Caki2 (cell line): Measurements from ENCODE around the gene AGAP5. TPM values are rescaled to one million over a fixed set of nuclear protein-coding genes. Genes with fewer than 3 reads are reported as not detected.

Experiments
- DNase-seq: peaks from one replicate; pipeline ENCODE4 v3.0.0-alpha.2; 2015; ENCODE audit warnings: low read depth
- in situ Hi-C: cut with HindIII; loops from 2 replicates; pipeline ENCODE4 v1.10.0; 2016; ENCODE audit warnings: low sequenced_read_pairs, low pct_unique_long_range_greater_than_20kb, mixed read lengths
- total RNA-seq: library from RNA; depleted of rRNA; stranded (reverse); fragments of >200 nt; shearing (Covaris generic); gene quantifications from 2 replicates; pipeline ENCODE4 v1.2.3, GENCODE V29; 2014; ENCODE audit warnings: low replicate concordance; rRNA removed

AGAP5 gene
- total RNA-seq, 1 experiment from 2014 or later: not detected

- DNase-seq: peak; percentile 55
- in situ Hi-C loops: no loop called here
Observed at GRCh38 chr10:73644015-73644743, 53.7 kb downstream of the AGAP5 start.

GRCh38 chr10:73643362-73643761 lies 54.5 kb downstream of the AGAP5 start:
- in situ Hi-C loops: no loop called here
- DNase-seq: no peak

GRCh38 chr10:73641328-73642060 lies 56.4 kb downstream of the AGAP5 start, which contains the start of gene MYOZ1:
MYOZ1 (minus strand) TSS chr10:73641474; CDS start chr10:73640017, 1,457 bp downstream.
- in situ Hi-C loops: no loop called here
- no peak for DNase-seq

GRCh38 chr10:73639286-73639685 lies 58.6 kb downstream of the AGAP5 start:
- in situ Hi-C loops: no loop called here
- DNase-seq: no peak

- no peak for DNase-seq
- in situ Hi-C loops: no loop called here
Observed at GRCh38 chr10:73635781-73636180, 62.1 kb downstream of the AGAP5 start.

GRCh38 chr10:73634421-73634820 lies 63.5 kb downstream of the AGAP5 start:
- DNase-seq: no peak
- in situ Hi-C loops: no loop called here

- DNase-seq: no peak
- in situ Hi-C loops: no loop called here
Observed at GRCh38 chr10:73629165-73629564, 68.7 kb downstream of the AGAP5 start.

- in situ Hi-C loops: no loop called here
- DNase-seq: no peak
Observed at GRCh38 chr10:73628405-73628804, 69.5 kb downstream of the AGAP5 start.

- in situ Hi-C loops: no loop called here
- DNase-seq: no peak
Observed at GRCh38 chr10:73627300-73627699, 70.6 kb downstream of the AGAP5 start.

- in situ Hi-C loops: no loop called here
- peak; percentile 90 for DNase-seq
Observed at GRCh38 chr10:73625884-73626752, 71.8 kb downstream of the AGAP5 start.

GRCh38 chr10:73625004-73625883 lies 72.7 kb downstream of the AGAP5 start:
- in situ Hi-C loops: no loop called here
- DNase-seq: peak; percentile 56

Other genes starting within 250 kb of the AGAP5 start
- gene PPP3CB, start 202.1 kb downstream of the AGAP5 start, total RNA-seq: 1.5 and 2.6 TPM in 2 replicates
- 15.0 and 17.3 TPM in 2 replicates for gene USP54, start 106.8 kb downstream of the AGAP5 start, total RNA-seq
- gene MYOZ1, start 56.6 kb downstream of the AGAP5 start, total RNA-seq: not detected in 2 replicates
- not detected in 2 replicates for gene SYNPO2L, start 42.1 kb downstream of the AGAP5 start, total RNA-seq
- 81.1 and 96.9 TPM in 2 replicates for gene SEC24C, start 46.3 kb upstream of the AGAP5 start, total RNA-seq
- 54.0 and 109 TPM in 2 replicates for gene CHCHD1, start 83.9 kb upstream of the AGAP5 start, total RNA-seq
- gene ZSWIM8, start 87.5 kb upstream of the AGAP5 start, total RNA-seq: 22.8 and 52.3 TPM in 2 replicates
- 1.2 and 26.2 TPM in 2 replicates for gene NDST2, start 113.5 kb upstream of the AGAP5 start, total RNA-seq
- gene CAMK2G, start 176.4 kb upstream of the AGAP5 start, total RNA-seq: 20.1 and 22.2 TPM in 2 replicates
- 27.6 and 31.4 TPM in 2 replicates for gene PLAU, start 213.0 kb upstream of the AGAP5 start, total RNA-seq